Endothelial cell (in vitro differentiated cells): ENCODE measurements around the gene GSG1. TPM values are rescaled to one million over a fixed set of nuclear protein-coding genes. Genes with fewer than 3 reads are reported as not detected.

Experiments
- DNase-seq: peaks from one replicate; pipeline ENCODE4 v3.0.0; 2021; ENCODE audit warnings: low spot score
- H3K27ac Mint-ChIP-seq: one replicate; pipeline ENCODE4 v1.8.0; 2021; ENCODE audit warnings: mixed read lengths, inconsistent platforms; ENCODE audit not compliant: unreplicated experiment
- H3K27me3 Mint-ChIP-seq: one replicate; pipeline ENCODE4 v1.8.0; 2021; ENCODE audit warnings: mild to moderate bottlenecking, moderate library complexity, mixed read lengths, inconsistent platforms; ENCODE audit not compliant: unreplicated experiment
- H3K36me3 Mint-ChIP-seq: one replicate; pipeline ENCODE4 v1.8.0; 2021; ENCODE audit warnings: mild to moderate bottlenecking, low read depth, mixed read lengths, inconsistent platforms; ENCODE audit not compliant: unreplicated experiment
- H3K4me1 Mint-ChIP-seq: one replicate; pipeline ENCODE4 v1.8.0; 2021; ENCODE audit warnings: mild to moderate bottlenecking, mixed read lengths, inconsistent platforms; ENCODE audit not compliant: unreplicated experiment
- H3K4me3 Mint-ChIP-seq: one replicate; pipeline ENCODE4 v1.8.0; 2021; ENCODE audit warnings: mild to moderate bottlenecking, mixed read lengths, inconsistent platforms; ENCODE audit not compliant: unreplicated experiment
- H3K9me3 Mint-ChIP-seq: one replicate; pipeline ENCODE4 v1.8.0; 2021; ENCODE audit warnings: mixed read lengths, inconsistent platforms; ENCODE audit not compliant: unreplicated experiment
- total RNA-seq: library from RNA; stranded (reverse); fragmentation: NEBNext Ultra II Directional; extraction: Animal tissue kit (Norgen Biotek cat#: 25700); gene quantifications from one replicate; pipeline ENCODE4 v1.2.1, GENCODE V29; 2021; ENCODE audit not compliant: unreplicated experiment
- TF ChIP-seq, protein P1 (sequence below): fragments of 200-600 bp; sonication (generic); IDR thresholded peaks from one replicate; pipeline ENCODE4 v1.5.0; 2021; ENCODE audit warnings: antibody characterized with exemption; ENCODE audit not compliant: unreplicated experiment

The GSG1 gene
- total RNA-seq, 1 donor from 2014 or later = 0.46 TPM

DNA sequence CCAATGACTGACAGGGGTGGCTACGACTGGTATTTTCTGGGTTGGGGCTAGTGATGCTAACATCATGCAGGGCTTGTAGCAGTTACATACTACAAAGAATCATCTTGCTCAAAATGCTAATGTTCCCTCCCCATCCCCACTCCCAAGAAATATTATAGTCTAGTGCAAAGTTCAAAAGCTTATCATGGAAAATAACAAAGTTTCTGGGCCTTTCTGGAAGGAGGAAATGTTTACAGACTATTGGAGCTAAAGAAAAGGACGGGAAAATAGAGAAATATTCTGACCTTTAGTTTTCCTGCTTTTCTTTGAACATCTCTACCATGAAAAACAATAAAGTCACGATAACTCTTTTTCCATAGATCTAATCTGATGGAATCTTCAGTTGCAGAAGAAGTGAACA lies 23.2 kb downstream of the GSG1 start:
- peaks cover 55% of the 10 kb centered on the region for H3K36me3 Mint-ChIP-seq
- no peak for DNase-seq
- TF ChIP-seq, protein P1, sequence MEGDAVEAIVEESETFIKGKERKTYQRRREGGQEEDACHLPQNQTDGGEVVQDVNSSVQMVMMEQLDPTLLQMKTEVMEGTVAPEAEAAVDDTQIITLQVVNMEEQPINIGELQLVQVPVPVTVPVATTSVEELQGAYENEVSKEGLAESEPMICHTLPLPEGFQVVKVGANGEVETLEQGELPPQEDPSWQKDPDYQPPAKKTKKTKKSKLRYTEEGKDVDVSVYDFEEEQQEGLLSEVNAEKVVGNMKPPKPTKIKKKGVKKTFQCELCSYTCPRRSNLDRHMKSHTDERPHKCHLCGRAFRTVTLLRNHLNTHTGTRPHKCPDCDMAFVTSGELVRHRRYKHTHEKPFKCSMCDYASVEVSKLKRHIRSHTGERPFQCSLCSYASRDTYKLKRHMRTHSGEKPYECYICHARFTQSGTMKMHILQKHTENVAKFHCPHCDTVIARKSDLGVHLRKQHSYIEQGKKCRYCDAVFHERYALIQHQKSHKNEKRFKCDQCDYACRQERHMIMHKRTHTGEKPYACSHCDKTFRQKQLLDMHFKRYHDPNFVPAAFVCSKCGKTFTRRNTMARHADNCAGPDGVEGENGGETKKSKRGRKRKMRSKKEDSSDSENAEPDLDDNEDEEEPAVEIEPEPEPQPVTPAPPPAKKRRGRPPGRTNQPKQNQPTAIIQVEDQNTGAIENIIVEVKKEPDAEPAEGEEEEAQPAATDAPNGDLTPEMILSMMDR = no peak
- H3K27ac Mint-ChIP-seq = peak overlapping the region; percentile 85
- H3K4me1 Mint-ChIP-seq = peaks cover 12% of the 10 kb centered on the region
- H3K4me3 Mint-ChIP-seq = peak overlapping the region; percentile 10
- peaks cover 4% of the 10 kb centered on the region for H3K27me3 Mint-ChIP-seq
- no peaks in the 10 kb centered on the region for H3K9me3 Mint-ChIP-seq

DNA sequence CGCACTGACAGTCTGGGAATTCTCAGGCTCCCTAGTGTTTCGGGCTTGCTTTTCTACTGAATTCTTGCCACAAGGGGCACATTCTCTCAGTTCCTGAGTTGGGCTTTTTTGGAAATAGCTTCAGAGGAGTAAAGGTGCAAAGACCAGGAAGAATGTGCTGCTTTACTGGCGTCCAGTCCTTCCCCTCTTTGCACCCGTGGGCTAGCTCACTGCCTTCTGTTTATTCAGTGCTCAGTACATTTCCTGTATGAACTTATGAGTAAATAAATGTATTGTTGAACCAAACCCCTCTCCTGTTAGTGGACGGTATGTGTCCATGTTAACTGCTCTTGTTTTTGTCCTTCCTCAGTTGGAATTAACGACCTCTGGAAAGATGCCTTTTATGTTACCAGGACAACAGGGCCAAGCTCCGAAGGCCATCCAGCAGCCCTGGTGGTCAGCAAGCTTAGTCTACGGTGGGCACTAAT lies 24.0 kb downstream of the GSG1 start:
- Mint-ChIP-seq H3K27ac (peak overlapping the region; percentile 85), H3K36me3 (peaks cover 53% of the 10 kb centered on the region), H3K9me3 (no peaks in the 10 kb centered on the region), H3K4me3 (peak overlapping the region; percentile 51), H3K4me1 (peaks cover 8% of the 10 kb centered on the region), H3K27me3 (no peaks in the 10 kb centered on the region)
- TF ChIP-seq, protein P1 = peak; percentile 61
- no peak for DNase-seq

GRCh38 chr12:13075786-13076570 lies 27.5 kb downstream of the GSG1 start:
- no peak for DNase-seq
- peaks cover 64% of the 10 kb centered on the region for H3K36me3 Mint-ChIP-seq
- no peak overlapping the region for H3K27ac Mint-ChIP-seq
- TF ChIP-seq, protein P1 = no peak
- H3K4me1 Mint-ChIP-seq = peaks cover 8% of the 10 kb centered on the region
- no peaks in the 10 kb centered on the region for H3K27me3 Mint-ChIP-seq
- H3K4me3 Mint-ChIP-seq = peak overlapping the region; percentile 65
- no peaks in the 10 kb centered on the region for H3K9me3 Mint-ChIP-seq

DNA sequence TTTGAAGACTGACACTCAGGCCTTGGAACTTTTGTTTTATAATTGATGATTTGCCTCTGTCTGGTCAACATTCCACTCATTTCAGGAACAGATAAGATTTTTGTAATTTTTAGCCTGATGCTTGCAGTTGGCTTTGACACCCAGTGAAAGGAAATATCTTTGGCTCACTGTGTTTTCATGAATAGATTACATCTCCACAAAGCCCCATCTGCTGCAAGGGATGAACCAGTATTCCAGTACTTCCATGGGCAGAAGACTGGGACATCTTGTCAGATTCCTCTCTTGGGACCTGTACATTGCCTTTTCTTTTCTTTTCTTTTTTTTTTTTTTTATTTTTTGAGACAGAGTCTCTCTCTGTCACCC lies 28.4 kb downstream of the GSG1 start:
- TF ChIP-seq, protein P1 = no peak
- DNase-seq = no peak
- no peak overlapping the region for H3K4me3 Mint-ChIP-seq
- H3K9me3 Mint-ChIP-seq = no peaks in the 10 kb centered on the region
- peaks cover 61% of the 10 kb centered on the region for H3K36me3 Mint-ChIP-seq
- no peaks in the 10 kb centered on the region for H3K27me3 Mint-ChIP-seq
- no peak overlapping the region for H3K27ac Mint-ChIP-seq
- peaks cover 8% of the 10 kb centered on the region for H3K4me1 Mint-ChIP-seq

- H3K27me3 Mint-ChIP-seq = no peaks in the 10 kb centered on the region
- H3K36me3 Mint-ChIP-seq = peaks cover 56% of the 10 kb centered on the region
These were observed 28.9 kb downstream of the GSG1 start for GRCh38 chr12:13074396-13075117.

More at GRCh38 chr12:13074396-13075117, 28.9 kb downstream of the GSG1 start:
- TF ChIP-seq, protein P1 = no peak
- DNase-seq = no peak
- Mint-ChIP-seq H3K4me1 (peaks cover 4% of the 10 kb centered on the region), H3K9me3 (no peaks in the 10 kb centered on the region), H3K4me3 (peak overlapping the region; percentile 6), H3K27ac (no peak overlapping the region)
